A549 treated with CpdA at 1 μM for 4 hours (cell line): ENCODE results near the gene LCE1A. TPM values are rescaled to one million over a fixed set of nuclear protein-coding genes. Genes with fewer than 3 reads are reported as not detected.

Experiments used
- total RNA-seq: library from RNA; stranded (reverse); fragments of 200-300 nt; extraction: Qiagen RNA extraction; gene quantifications from 5 replicates; pipeline ENCODE4 v1.2.3, GENCODE V29; 2022; ENCODE audit warnings: low read depth

LCE1A gene
- total RNA-seq = not detected in 5 replicates

GRCh38 chr1:152827173-152827572 is at the start of gene LCE1A:
TSS of gene LCE1A (plus strand) at chr1:152827473. CDS start at chr1:152827473, 0 bp downstream.

GRCh38 chr1:152786077-152786476 is 41.2 kb upstream of the LCE1A start, which contains the start of gene LCE1E:
TSS of gene LCE1E (plus strand) at chr1:152786257. CDS start at chr1:152787300, 1,043 bp downstream.

GRCh38 chr1:152796421-152796820 is 30.9 kb upstream of the LCE1A start, which contains the start of gene LCE1D:
TSS of gene LCE1D (plus strand) at chr1:152796721. CDS start at chr1:152797795, 1,074 bp downstream.

GRCh38 chr1:152806576-152806975 is 20.7 kb upstream of the LCE1A start, which contains the start of gene LCE1C:
TSS of gene LCE1C (minus strand) at chr1:152806651. CDS start at chr1:152805478, 1,173 bp downstream.

GRCh38 chr1:152811671-152812070 is 15.6 kb upstream of the LCE1A start, which contains the start of gene LCE1B:
TSS of gene LCE1B (plus strand) at chr1:152811971. CDS start at chr1:152812447, 476 bp downstream.

GRCh38 chr1:152842556-152842955 is 15.3 kb downstream of the LCE1A start, which contains the start of gene LCE6A:
TSS of gene LCE6A (plus strand) at chr1:152842856. CDS start at chr1:152843521, 665 bp downstream.

GRCh38 chr1:152859696-152860095 is 32.4 kb downstream of the LCE1A start, which contains the start of gene LCE7A:
TSS of gene LCE7A (plus strand) at chr1:152859996. CDS start at chr1:152860698, 702 bp downstream.

Other genes starting within 250 kb of the LCE1A start
- gene LCE3D, start 247.0 kb upstream of the LCE1A start, total RNA-seq = 0.34 to 0.80 TPM (median 0.59 TPM) in 5 replicates
- gene LCE3C, start 227.2 kb upstream of the LCE1A start, total RNA-seq = not detected in 5 replicates
- not detected in 5 replicates for gene LCE3B, start 213.7 kb upstream of the LCE1A start, total RNA-seq
- not detected in 5 replicates for gene LCE3A, start 204.4 kb upstream of the LCE1A start, total RNA-seq
- gene LCE2D, start 164.1 kb upstream of the LCE1A start, total RNA-seq = not detected in 5 replicates
- gene LCE2C, start 152.2 kb upstream of the LCE1A start, total RNA-seq = not detected in 5 replicates
- not detected in 5 replicates for gene LCE2B, start 141.3 kb upstream of the LCE1A start, total RNA-seq
- not detected in 5 replicates for gene LCE2A, start 129.1 kb upstream of the LCE1A start, total RNA-seq
- not detected in 5 replicates for gene LCE4A, start 119.3 kb upstream of the LCE1A start, total RNA-seq
- not detected in 5 replicates for gene KPRP, start 69.4 kb upstream of the LCE1A start, total RNA-seq
- gene LCE1F, start 52.3 kb upstream of the LCE1A start, total RNA-seq = not detected in 5 replicates
- not detected in 5 replicates for gene LCE1E, start 41.2 kb upstream of the LCE1A start, total RNA-seq
- gene LCE1D, start 30.8 kb upstream of the LCE1A start, total RNA-seq = not detected in 5 replicates
- gene LCE1C, start 20.8 kb upstream of the LCE1A start, total RNA-seq = not detected in 5 replicates
- gene LCE1B, start 15.5 kb upstream of the LCE1A start, total RNA-seq = not detected in 5 replicates
- not detected in 5 replicates for gene LCE6A, start 15.4 kb downstream of the LCE1A start, total RNA-seq
- not detected in 5 replicates for gene LCE7A, start 32.5 kb downstream of the LCE1A start, total RNA-seq
- gene SMCP, start 50.8 kb downstream of the LCE1A start, total RNA-seq = not detected in 5 replicates
- 0.03 TPM in 1 of 5 replicates, not detected in the others for gene IVL, start 81.1 kb downstream of the LCE1A start, total RNA-seq
- not detected in 5 replicates for gene SPRR5, start 119.7 kb downstream of the LCE1A start, total RNA-seq
- gene SPRR4, start 143.2 kb downstream of the LCE1A start, total RNA-seq = not detected in 5 replicates
- not detected in 5 replicates for gene SPRR1A, start 156.6 kb downstream of the LCE1A start, total RNA-seq
- gene SPRR3, start 174.3 kb downstream of the LCE1A start, total RNA-seq = 0.22 TPM in 1 of 5 replicates, not detected in the others
- not detected in 5 replicates for gene SPRR1B, start 203.7 kb downstream of the LCE1A start, total RNA-seq
- not detected in 5 replicates for gene SPRR2D, start 213.6 kb downstream of the LCE1A start, total RNA-seq
- not detected in 5 replicates for gene SPRR2A, start 230.0 kb downstream of the LCE1A start, total RNA-seq
- not detected in 5 replicates for gene SPRR2B, start 244.1 kb downstream of the LCE1A start, total RNA-seq